ENCODE results near the gene RETREG3. TPM values are rescaled to one million over a fixed set of nuclear protein-coding genes. Genes with fewer than 3 reads are reported as not detected.

RETREG3 gene
- total and polyA plus RNA-seq, 2 experiments from 2014 or later: 8.0 to 38.2 TPM

DNA sequence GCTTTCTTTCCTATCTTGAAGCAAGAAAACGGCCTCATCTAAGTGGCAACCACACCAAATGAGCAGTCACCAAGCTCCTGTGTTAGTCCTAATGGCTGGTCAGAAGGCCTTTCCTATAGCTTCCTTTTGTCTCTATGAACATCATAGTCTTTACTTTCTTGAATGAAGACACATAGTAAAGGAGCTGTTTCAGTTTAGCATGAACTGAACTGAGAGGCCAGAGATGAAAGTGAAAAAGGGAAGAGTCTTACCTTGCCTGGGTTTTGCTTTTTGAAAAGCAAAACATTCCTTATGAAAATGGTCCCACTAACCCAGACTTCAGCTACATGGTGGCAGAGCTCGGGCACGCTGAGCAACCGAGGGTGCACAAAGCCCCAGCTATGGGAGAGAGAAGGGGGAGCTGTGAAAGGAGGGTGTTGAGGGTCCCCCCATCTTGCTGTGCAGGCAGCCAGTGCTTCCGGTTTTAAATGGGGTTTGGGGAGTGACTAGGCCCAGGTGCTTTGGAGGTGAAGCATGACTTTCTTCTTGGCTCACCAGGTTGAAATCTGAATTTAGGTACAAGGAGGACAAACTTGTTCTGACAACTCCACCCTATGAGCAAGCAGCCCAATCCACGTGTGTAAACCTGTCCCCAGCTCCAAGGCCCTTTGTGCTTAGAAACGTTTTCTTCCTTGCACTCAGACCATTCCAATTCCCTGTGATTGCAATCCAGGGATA is 22.5 kb downstream of the RETREG3 start:
- no peak for TF ChIP-seq REST (IDR thresholded peaks at IDR 0.05; ENCODE audit: unreplicated experiment)
- no peak for TF ChIP-seq POLR2AphosphoS5 (IDR thresholded peaks at IDR 0.05; ENCODE audit: low read depth)
- TF ChIP-seq EZH2phosphoT487 (IDR thresholded peaks at IDR 0.05; ENCODE audit: unreplicated experiment): no peak
- TF ChIP-seq, protein P1, sequence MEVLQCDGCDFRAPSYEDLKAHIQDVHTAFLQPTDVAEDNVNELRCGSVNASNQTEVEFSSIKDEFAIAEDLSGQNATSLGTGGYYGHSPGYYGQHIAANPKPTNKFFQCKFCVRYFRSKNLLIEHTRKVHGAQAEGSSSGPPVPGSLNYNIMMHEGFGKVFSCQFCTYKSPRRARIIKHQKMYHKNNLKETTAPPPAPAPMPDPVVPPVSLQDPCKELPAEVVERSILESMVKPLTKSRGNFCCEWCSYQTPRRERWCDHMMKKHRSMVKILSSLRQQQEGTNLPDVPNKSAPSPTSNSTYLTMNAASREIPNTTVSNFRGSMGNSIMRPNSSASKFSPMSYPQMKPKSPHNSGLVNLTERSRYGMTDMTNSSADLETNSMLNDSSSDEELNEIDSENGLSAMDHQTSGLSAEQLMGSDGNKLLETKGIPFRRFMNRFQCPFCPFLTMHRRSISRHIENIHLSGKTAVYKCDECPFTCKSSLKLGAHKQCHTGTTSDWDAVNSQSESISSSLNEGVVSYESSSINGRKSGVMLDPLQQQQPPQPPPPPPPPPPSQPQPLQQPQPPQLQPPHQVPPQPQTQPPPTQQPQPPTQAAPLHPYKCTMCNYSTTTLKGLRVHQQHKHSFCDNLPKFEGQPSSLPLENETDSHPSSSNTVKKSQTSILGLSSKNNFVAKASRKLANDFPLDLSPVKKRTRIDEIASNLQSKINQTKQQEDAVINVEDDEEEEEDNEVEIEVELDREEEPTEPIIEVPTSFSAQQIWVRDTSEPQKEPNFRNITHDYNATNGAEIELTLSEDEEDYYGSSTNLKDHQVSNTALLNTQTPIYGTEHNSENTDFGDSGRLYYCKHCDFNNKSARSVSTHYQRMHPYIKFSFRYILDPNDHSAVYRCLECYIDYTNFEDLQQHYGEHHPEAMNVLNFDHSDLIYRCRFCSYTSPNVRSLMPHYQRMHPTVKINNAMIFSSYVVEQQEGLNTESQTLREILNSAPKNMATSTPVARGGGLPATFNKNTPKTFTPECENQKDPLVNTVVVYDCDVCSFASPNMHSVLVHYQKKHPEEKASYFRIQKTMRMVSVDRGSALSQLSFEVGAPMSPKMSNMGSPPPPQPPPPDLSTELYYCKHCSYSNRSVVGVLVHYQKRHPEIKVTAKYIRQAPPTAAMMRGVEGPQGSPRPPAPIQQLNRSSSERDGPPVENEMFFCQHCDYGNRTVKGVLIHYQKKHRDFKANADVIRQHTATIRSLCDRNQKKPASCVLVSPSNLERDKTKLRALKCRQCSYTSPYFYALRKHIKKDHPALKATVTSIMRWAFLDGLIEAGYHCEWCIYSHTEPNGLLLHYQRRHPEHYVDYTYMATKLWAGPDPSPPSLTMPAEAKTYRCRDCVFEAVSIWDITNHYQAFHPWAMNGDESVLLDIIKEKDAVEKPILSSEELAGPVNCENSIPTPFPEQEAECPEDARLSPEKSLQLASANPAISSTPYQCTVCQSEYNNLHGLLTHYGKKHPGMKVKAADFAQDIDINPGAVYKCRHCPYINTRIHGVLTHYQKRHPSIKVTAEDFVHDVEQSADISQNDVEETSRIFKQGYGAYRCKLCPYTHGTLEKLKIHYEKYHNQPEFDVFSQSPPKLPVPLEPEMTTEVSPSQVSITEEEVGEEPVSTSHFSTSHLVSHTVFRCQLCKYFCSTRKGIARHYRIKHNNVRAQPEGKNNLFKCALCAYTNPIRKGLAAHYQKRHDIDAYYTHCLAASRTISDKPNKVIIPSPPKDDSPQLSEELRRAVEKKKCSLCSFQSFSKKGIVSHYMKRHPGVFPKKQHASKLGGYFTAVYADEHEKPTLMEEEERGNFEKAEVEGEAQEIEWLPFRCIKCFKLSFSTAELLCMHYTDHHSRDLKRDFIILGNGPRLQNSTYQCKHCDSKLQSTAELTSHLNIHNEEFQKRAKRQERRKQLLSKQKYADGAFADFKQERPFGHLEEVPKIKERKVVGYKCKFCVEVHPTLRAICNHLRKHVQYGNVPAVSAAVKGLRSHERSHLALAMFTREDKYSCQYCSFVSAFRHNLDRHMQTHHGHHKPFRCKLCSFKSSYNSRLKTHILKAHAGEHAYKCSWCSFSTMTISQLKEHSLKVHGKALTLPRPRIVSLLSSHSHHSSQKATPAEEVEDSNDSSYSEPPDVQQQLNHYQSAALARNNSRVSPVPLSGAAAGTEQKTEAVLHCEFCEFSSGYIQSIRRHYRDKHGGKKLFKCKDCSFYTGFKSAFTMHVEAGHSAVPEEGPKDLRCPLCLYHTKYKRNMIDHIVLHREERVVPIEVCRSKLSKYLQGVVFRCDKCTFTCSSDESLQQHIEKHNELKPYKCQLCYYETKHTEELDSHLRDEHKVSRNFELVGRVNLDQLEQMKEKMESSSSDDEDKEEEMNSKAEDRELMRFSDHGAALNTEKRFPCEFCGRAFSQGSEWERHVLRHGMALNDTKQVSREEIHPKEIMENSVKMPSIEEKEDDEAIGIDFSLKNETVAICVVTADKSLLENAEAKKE (CRISPR knock-in tag; IDR thresholded peaks at IDR 0.05): no peak
- no peak for TF ChIP-seq CREB1 (CRISPR knock-in tag; IDR thresholded peaks at IDR 0.05; ENCODE audit: low read depth)
- TF ChIP-seq JUNB (IDR thresholded peaks at IDR 0.05; ENCODE audit: unreplicated experiment): no peak
- TF ChIP-seq CTCF (conservative IDR thresholded peaks at IDR 0.05; ENCODE audit: low read depth in 2 of 2): no peak
- no peak for TF ChIP-seq STAT1 (IDR thresholded peaks at IDR 0.05; ENCODE audit: unreplicated experiment)
- TF ChIP-seq, protein P2, sequence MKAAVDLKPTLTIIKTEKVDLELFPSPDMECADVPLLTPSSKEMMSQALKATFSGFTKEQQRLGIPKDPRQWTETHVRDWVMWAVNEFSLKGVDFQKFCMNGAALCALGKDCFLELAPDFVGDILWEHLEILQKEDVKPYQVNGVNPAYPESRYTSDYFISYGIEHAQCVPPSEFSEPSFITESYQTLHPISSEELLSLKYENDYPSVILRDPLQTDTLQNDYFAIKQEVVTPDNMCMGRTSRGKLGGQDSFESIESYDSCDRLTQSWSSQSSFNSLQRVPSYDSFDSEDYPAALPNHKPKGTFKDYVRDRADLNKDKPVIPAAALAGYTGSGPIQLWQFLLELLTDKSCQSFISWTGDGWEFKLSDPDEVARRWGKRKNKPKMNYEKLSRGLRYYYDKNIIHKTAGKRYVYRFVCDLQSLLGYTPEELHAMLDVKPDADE (IDR thresholded peaks at IDR 0.05): no peak
- no peak for TF ChIP-seq EZH2 (IDR thresholded peaks at IDR 0.05; ENCODE audit: low read depth, unreplicated experiment)
- TF ChIP-seq NANOG (IDR thresholded peaks at IDR 0.05; ENCODE audit: borderline replicate concordance): no peak
- no peak for TF ChIP-seq ZNF114 (CRISPR knock-in tag; IDR thresholded peaks at IDR 0.05)
- TF ChIP-seq ZNF331 (CRISPR knock-in tag; IDR thresholded peaks at IDR 0.05; ENCODE audit: low read depth): no peak
- H3K4me3 ChIP-seq: no peak overlapping the region
- Mint-ChIP-seq H3K27ac (no peak overlapping the region), H3K27me3 (ENCODE audit: insufficient read depth, low read depth, poor library complexity) (peaks cover 5% of the 10 kb centered on the region), H3K4me3 (no peak overlapping the region; the same call in 2 of the 3 replicates), H3K9me3 (no peaks in the 10 kb centered on the region), H3K4me1 (no peaks in the 10 kb centered on the region), H3K36me3 (ENCODE audit: low read depth) (peaks cover 57% of the 10 kb centered on the region)
- no peaks in the 10 kb centered on the region for H3K79me2 ChIP-seq (replicated peaks; ENCODE audit: insufficient read depth)
- no peak for ATAC-seq
- H3K4me2 ChIP-seq: no peak overlapping the region
- H3F3A ChIP-seq (replicated peaks; ENCODE audit: low read depth): no peaks in the 10 kb centered on the region
- 0 out of 2 replicates have a peak, but pooled peaks cover 4% of the 10 kb centered on the region for H4K20me1 ChIP-seq (replicated peaks; ENCODE audit: insufficient read depth)
- 0 out of 2 replicates have a peak overlapping the region, but pooled peaks have one; percentile 14 for H3K27ac ChIP-seq (ENCODE audit: low read depth)
- no peaks in the 10 kb centered on the region for H3K9me2 ChIP-seq (ENCODE audit: insufficient read depth)
- DNase-seq (ENCODE audit: low spot score): no peak
- no peaks in the 10 kb centered on the region for H3K4me1 ChIP-seq (ENCODE audit: insufficient read depth)
- H3K36me3 ChIP-seq (ENCODE audit: insufficient read depth): peaks cover 29% of the 10 kb centered on the region
- H2AFZ ChIP-seq: no peak overlapping the region
- H3K27me3 ChIP-seq (ENCODE audit: insufficient read depth): no peaks in the 10 kb centered on the region
